ENCODE results near the gene TPD52L3. TPM values are rescaled to one million over a fixed set of nuclear protein-coding genes. Genes with fewer than 3 reads are reported as not detected.
A peak's percentile ranks its signal among the peaks of the same experiment; 100 is the strongest.

TPD52L3 gene
- total RNA-seq (2013) = not detected
- polyA plus RNA-seq (not detected), polyA minus RNA-seq (not detected in 2 replicates), total RNA-seq (0 to 1.2 (median 0) reads per million in 11 experiments)

- no peak within 1 kb of the TSS for H3K27ac ChIP-seq (ENCODE audit: low read depth in 1 of 2, low read length in 2 of 2)
- intact Hi-C loops (cut with micrococcal nuclease) = no loop called here
- no peaks in the 10 kb centered on the region for H3K79me2 ChIP-seq (ENCODE audit: insufficient read depth, low read length)
- TF ChIP-seq, protein P1, sequence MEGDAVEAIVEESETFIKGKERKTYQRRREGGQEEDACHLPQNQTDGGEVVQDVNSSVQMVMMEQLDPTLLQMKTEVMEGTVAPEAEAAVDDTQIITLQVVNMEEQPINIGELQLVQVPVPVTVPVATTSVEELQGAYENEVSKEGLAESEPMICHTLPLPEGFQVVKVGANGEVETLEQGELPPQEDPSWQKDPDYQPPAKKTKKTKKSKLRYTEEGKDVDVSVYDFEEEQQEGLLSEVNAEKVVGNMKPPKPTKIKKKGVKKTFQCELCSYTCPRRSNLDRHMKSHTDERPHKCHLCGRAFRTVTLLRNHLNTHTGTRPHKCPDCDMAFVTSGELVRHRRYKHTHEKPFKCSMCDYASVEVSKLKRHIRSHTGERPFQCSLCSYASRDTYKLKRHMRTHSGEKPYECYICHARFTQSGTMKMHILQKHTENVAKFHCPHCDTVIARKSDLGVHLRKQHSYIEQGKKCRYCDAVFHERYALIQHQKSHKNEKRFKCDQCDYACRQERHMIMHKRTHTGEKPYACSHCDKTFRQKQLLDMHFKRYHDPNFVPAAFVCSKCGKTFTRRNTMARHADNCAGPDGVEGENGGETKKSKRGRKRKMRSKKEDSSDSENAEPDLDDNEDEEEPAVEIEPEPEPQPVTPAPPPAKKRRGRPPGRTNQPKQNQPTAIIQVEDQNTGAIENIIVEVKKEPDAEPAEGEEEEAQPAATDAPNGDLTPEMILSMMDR (IDR thresholded peaks at IDR 0.05) = no peak
- H3K4me1 ChIP-seq (ENCODE audit: control insufficient read depth in 1 of 2, insufficient read depth in 2 of 2, low read length in 2 of 2) = no peaks in the 10 kb centered on the region
- DNase-seq = no peak
- Mint-ChIP-seq H3K4me3 (no peak within 1 kb of the TSS), H3K4me1 (no peaks in the 10 kb centered on the region), H3K36me3 (no peaks in the 10 kb centered on the region), H3K27me3 (ENCODE audit: low read depth in 3 of 3) (peaks cover 0 to 3% (median 2%) of the 10 kb centered on the region in 3 donors), H3K27ac (peak within 1 kb of the TSS in 1 of 7 donors; percentile 14), H3K9me3 (peaks cover 2 to 7% (median 3%) of the 10 kb centered on the region in 7 donors)
- no peaks in the 10 kb centered on the region for H3K9me3 ChIP-seq (replicated peaks in 1 of 2; ENCODE audit: control insufficient read depth in 1 of 2, insufficient read depth in 1 of 2, low read length in 2 of 2)
- no peaks in the 10 kb centered on the region for H3K27me3 ChIP-seq (ENCODE audit: control insufficient read depth in 2 of 2, insufficient read depth in 2 of 2, low read length in 2 of 2)
- no peak within 1 kb of the TSS for H3K9ac ChIP-seq (ENCODE audit: insufficient read depth, low read length, poor library complexity, severe bottlenecking)
- no peak within 1 kb of the TSS for H2AFZ ChIP-seq (ENCODE audit: insufficient read depth, low read depth, low read length, poor library complexity, severe bottlenecking)
- WGBS (ENCODE audit: insufficient coverage) = 97% methylated on average over 16 of the region's 16 CpGs
- H3K4me2 ChIP-seq (replicated peaks; ENCODE audit: extremely low read depth, low read length, poor library complexity, severe bottlenecking) = no peak within 1 kb of the TSS
- no peaks in the 10 kb centered on the region for H4K20me1 ChIP-seq (ENCODE audit: insufficient read depth, low read length)
- no peak within 1 kb of the TSS for H3K4me3 ChIP-seq (replicated peaks in 1 of 3; ENCODE audit: low read depth in 2 of 3, low read length in 3 of 3)
- H3K36me3 ChIP-seq (replicated peaks in 1 of 2; ENCODE audit: control insufficient read depth in 1 of 2, insufficient read depth in 2 of 2, low read length in 2 of 2) = no peaks in the 10 kb centered on the region
These were observed at the start of gene TPD52L3 for GRCh38 chr9:6328103-6328502. Gene TPD52L3 (plus strand): TSS chr9:6328375. CDS start chr9:6328596, 221 bp downstream.

DNA sequence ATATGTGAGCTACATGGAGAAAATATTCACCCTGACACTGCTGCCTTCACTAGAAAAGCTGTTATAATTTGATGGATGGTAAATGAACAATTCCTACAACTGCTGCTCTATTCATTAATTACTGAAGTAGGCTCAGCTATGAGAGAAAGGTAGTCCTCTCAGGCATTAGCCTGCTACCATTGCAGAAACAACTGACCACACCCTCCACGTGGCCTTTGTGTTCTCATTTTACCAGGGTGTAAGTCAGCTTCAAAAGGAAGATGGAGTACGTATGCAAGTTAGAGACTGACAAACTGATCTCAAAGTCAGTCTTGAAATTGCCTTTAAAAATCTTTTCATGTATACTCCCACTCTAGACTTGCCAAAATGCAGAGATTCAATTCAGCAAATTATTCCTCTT, 26.3 kb upstream of the TPD52L3 start:
- WGBS (ENCODE audit: insufficient coverage) = no CpG with 5 or more reads among the region's 2 CpGs
- H3K4me3 ChIP-seq (replicated peaks in 1 of 3; ENCODE audit: low read depth in 2 of 3, low read length in 3 of 3) = no peak overlapping the region
- H3K4me1 ChIP-seq (ENCODE audit: control insufficient read depth in 1 of 2, insufficient read depth in 2 of 2, low read length in 2 of 2) = no peaks in the 10 kb centered on the region
- H3K4me3 Mint-ChIP-seq = no peak overlapping the region
- intact Hi-C loops (cut with micrococcal nuclease) = no loop called here
- H2AFZ ChIP-seq (ENCODE audit: insufficient read depth, low read depth, low read length, poor library complexity, severe bottlenecking) = no peak overlapping the region
- no peak overlapping the region for H3K9ac ChIP-seq (ENCODE audit: insufficient read depth, low read length, poor library complexity, severe bottlenecking)
- peaks cover 0 to 2% of the 10 kb centered on the region in 2 donors for H3K27me3 ChIP-seq (ENCODE audit: control insufficient read depth in 2 of 2, insufficient read depth in 2 of 2, low read length in 2 of 2)
- no peak overlapping the region for H3K27ac Mint-ChIP-seq
- no peaks in the 10 kb centered on the region for H3K9me3 ChIP-seq (replicated peaks in 1 of 2; ENCODE audit: control insufficient read depth in 1 of 2, insufficient read depth in 1 of 2, low read length in 2 of 2)
- peaks cover 1 to 13% (median 6%) of the 10 kb centered on the region in 3 donors for H3K27me3 Mint-ChIP-seq (ENCODE audit: low read depth in 3 of 3)
- DNase-seq = no peak
- no peaks in the 10 kb centered on the region for H3K36me3 ChIP-seq (replicated peaks in 1 of 2; ENCODE audit: control insufficient read depth in 1 of 2, insufficient read depth in 2 of 2, low read length in 2 of 2)
- no peaks in the 10 kb centered on the region for H3K79me2 ChIP-seq (ENCODE audit: insufficient read depth, low read length)
- H3K4me1 Mint-ChIP-seq = no peaks in the 10 kb centered on the region
- H3K36me3 Mint-ChIP-seq = no peaks in the 10 kb centered on the region
- peaks cover 0 to 3% (median 0%) of the 10 kb centered on the region in 7 donors for H3K9me3 Mint-ChIP-seq
- no peak overlapping the region for H3K27ac ChIP-seq (ENCODE audit: low read depth in 1 of 2, low read length in 2 of 2)
- TF ChIP-seq, protein P1 (IDR thresholded peaks at IDR 0.05) = no peak
- H4K20me1 ChIP-seq (ENCODE audit: insufficient read depth, low read length) = no peaks in the 10 kb centered on the region
- no peak overlapping the region for H3K4me2 ChIP-seq (replicated peaks; ENCODE audit: extremely low read depth, low read length, poor library complexity, severe bottlenecking)

Measured in CD14-positive monocyte (primary cell).